Upper lobe of right lung (tissue), 1 donor: ENCODE results near the gene PCBD2. TPM values are rescaled to one million over a fixed set of nuclear protein-coding genes. Genes with fewer than 3 reads are reported as not detected.

Experiments
- ATAC-seq: fragments of 200-7000 bp; cut with Tn5 transposase; one replicate; pipeline ENCODE4 v1.9.1; 2020; ENCODE audit warnings: mild to moderate bottlenecking, moderate library complexity
- DNase-seq: peaks from one replicate; pipeline ENCODE4 v3.0.0-alpha.2; 2020
- H3K27ac ChIP-seq: fragments of 200-600 bp; one replicate; pipeline ENCODE4 v1.8.0; 2022
- H3K27me3 ChIP-seq: fragments of 200-600 bp; one replicate; pipeline ENCODE4 v1.8.0; 2022; ENCODE audit warnings: mild to moderate bottlenecking
- H3K36me3 ChIP-seq: fragments of 200-600 bp; one replicate; pipeline ENCODE4 v1.8.0; 2022
- H3K4me1 ChIP-seq: fragments of 200-600 bp; one replicate; pipeline ENCODE4 v1.8.0; 2022
- H3K4me3 ChIP-seq: fragments of 200-600 bp; one replicate; pipeline ENCODE4 v1.8.0; 2022; ENCODE audit warnings: mild to moderate bottlenecking
- H3K9me3 ChIP-seq: fragments of 200-600 bp; one replicate; pipeline ENCODE4 v1.8.0; 2022
- intact Hi-C: fragments of 100-400 bp; cut with DNase I; formaldehyde crosslinking; loops from one replicate; pipeline ENCODE4 v1.11.0; 2022
- total RNA-seq: library from RNA; stranded (reverse); fragmentation: NEBNext Ultra II Directional; extraction: Animal tissue kit (Norgen Biotek cat#: 25700); gene quantifications from one replicate; pipeline ENCODE4 v1.2.1, GENCODE V29; 2021
- TF ChIP-seq, protein P1 (sequence below): fragments of 200-600 bp; IDR thresholded peaks from one replicate; pipeline ENCODE4 v1.8.0; 2022; ENCODE audit warnings: antibody characterized with exemption
- donor health status: DM: no; HTN: yes; CAD: no; lungs with severe emphysema.

The PCBD2 gene
- total RNA-seq, 1 donor from 2014 or later = 11.2 TPM

GRCh38 chr5:134938030-134938429, 33.1 kb downstream of the PCBD2 start:
- Histone ChIP-seq H3K4me1 (no peaks in the 10 kb centered on the region), H3K9me3 (no peaks in the 10 kb centered on the region), H3K27ac (no peak overlapping the region), H3K4me3 (no peak overlapping the region), H3K27me3 (no peaks in the 10 kb centered on the region), H3K36me3 (peaks cover 4% of the 10 kb centered on the region)
- intact Hi-C loops = no loop called here
- TF ChIP-seq, protein P1, sequence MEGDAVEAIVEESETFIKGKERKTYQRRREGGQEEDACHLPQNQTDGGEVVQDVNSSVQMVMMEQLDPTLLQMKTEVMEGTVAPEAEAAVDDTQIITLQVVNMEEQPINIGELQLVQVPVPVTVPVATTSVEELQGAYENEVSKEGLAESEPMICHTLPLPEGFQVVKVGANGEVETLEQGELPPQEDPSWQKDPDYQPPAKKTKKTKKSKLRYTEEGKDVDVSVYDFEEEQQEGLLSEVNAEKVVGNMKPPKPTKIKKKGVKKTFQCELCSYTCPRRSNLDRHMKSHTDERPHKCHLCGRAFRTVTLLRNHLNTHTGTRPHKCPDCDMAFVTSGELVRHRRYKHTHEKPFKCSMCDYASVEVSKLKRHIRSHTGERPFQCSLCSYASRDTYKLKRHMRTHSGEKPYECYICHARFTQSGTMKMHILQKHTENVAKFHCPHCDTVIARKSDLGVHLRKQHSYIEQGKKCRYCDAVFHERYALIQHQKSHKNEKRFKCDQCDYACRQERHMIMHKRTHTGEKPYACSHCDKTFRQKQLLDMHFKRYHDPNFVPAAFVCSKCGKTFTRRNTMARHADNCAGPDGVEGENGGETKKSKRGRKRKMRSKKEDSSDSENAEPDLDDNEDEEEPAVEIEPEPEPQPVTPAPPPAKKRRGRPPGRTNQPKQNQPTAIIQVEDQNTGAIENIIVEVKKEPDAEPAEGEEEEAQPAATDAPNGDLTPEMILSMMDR = no peak
- no peak for DNase-seq
- no peak for ATAC-seq

- H3K4me1 ChIP-seq = no peaks in the 10 kb centered on the region
- DNase-seq (no peak), ATAC-seq (no peak)
- no peak overlapping the region for H3K27ac ChIP-seq
- no peaks in the 10 kb centered on the region for H3K27me3 ChIP-seq
- intact Hi-C loops = no loop called here
- H3K4me3 ChIP-seq = no peak overlapping the region
- no peaks in the 10 kb centered on the region for H3K9me3 ChIP-seq
- H3K36me3 ChIP-seq = no peaks in the 10 kb centered on the region
- TF ChIP-seq, protein P1 = no peak
Measured at GRCh38 chr5:134939500-134939899, 34.6 kb downstream of the PCBD2 start.

DNA sequence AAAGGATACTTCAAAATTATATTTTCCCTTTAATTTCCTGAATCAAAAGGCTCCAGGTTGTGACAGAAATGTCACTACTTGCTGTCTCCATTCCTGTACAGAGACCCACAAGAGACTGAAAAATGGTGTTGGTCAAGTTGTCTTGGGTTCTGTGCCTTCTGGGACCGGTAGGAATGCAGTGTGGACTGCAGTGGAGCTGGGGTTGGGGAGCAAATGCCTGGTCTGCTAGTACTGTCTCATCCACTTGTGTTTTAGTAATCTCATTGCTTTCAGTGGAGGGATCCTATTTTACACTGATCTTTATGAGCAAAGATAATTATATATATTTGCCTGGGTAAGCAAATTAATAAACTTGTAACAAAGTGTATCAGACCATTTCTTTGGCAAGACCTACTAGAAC, 38.6 kb downstream of the PCBD2 start:
- DNase-seq (no peak), ATAC-seq (no peak)
- intact Hi-C loops = no loop called here
- H3K9me3 ChIP-seq = no peaks in the 10 kb centered on the region
- H3K27me3 ChIP-seq = no peaks in the 10 kb centered on the region
- TF ChIP-seq, protein P1 = no peak
- H3K27ac ChIP-seq = no peak overlapping the region
- no peaks in the 10 kb centered on the region for H3K4me1 ChIP-seq
- H3K36me3 ChIP-seq = no peaks in the 10 kb centered on the region
- no peak overlapping the region for H3K4me3 ChIP-seq

GRCh38 chr5:134944630-134945029, 39.7 kb downstream of the PCBD2 start:
- DNase-seq = no peak
- Histone ChIP-seq H3K27ac (no peak overlapping the region), H3K36me3 (no peaks in the 10 kb centered on the region), H3K9me3 (no peaks in the 10 kb centered on the region), H3K27me3 (no peaks in the 10 kb centered on the region), H3K4me1 (no peaks in the 10 kb centered on the region), H3K4me3 (no peak overlapping the region)
- ATAC-seq = no peak
- TF ChIP-seq, protein P1 = no peak
- intact Hi-C loops = no loop called here

GRCh38 chr5:134945041-134945440, 40.1 kb downstream of the PCBD2 start:
- intact Hi-C loops = no loop called here
- ATAC-seq = no peak
- H3K4me1 ChIP-seq = no peaks in the 10 kb centered on the region
- H3K27me3 ChIP-seq = no peaks in the 10 kb centered on the region
- H3K36me3 ChIP-seq = no peaks in the 10 kb centered on the region
- H3K27ac ChIP-seq = no peak overlapping the region
- TF ChIP-seq, protein P1 = no peak
- DNase-seq = no peak
- no peak overlapping the region for H3K4me3 ChIP-seq
- no peaks in the 10 kb centered on the region for H3K9me3 ChIP-seq

DNA sequence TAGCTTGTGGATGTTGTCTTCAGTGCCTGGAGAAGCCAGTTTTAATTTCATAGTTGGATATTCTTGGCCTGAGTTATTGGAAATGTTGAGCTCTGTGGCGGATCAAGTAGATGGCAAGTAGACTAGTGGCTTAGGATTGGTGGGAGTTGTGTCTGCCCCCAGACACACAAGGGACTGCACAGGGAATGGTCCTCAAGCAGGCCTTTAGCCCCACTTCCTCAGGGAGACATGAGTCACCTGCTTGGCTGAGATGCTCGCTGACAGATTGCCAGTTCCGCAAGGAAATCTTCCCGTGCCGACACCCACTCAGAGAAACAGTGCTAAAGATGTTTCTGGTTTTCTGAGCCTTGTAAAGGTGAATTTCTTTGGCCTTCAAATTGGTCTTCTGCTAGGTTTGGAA, 44.0 kb downstream of the PCBD2 start:
- H3K27ac ChIP-seq = no peak overlapping the region
- ATAC-seq (no peak), DNase-seq (no peak)
- TF ChIP-seq, protein P1 = no peak
- no peaks in the 10 kb centered on the region for H3K4me1 ChIP-seq
- H3K27me3 ChIP-seq = no peaks in the 10 kb centered on the region
- H3K4me3 ChIP-seq = no peak overlapping the region
- intact Hi-C loops = no loop called here
- H3K9me3 ChIP-seq = no peaks in the 10 kb centered on the region
- H3K36me3 ChIP-seq = no peaks in the 10 kb centered on the region
